GM19455 (cell line): ENCODE measurements around the gene APBA1.

Experiments
- ATAC-seq: cut with Tn5 transposase; IDR thresholded peaks from one replicate; pipeline ENCODE4 v1.9.1; 2021; ENCODE audit not compliant: unreplicated experiment

The APBA1 gene

DNA sequence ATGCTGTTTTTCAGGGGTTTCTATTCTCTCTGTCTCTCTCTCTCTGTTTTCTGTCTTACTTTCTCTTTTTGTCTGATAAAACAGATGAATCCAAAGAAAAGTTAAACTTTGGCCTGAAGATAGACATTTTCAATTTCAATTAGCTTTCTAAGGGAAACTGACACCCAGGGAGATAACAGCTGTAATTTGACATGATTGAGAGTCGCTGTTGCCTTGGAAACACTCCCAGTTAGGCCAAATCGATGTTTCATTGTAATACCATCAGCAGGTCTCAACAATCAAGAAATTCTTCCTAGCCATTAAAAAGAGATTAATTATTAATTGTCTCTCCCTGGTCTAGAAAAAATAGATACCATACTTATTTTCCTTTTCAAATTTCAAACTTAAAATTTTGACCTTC lies 294.2 kb downstream of the APBA1 start:
- ATAC-seq, result no peak
